Immature natural killer cell (primary cell): ENCODE results near the gene ELMO1. TPM values are rescaled to one million over a fixed set of nuclear protein-coding genes. Genes with fewer than 3 reads are reported as not detected.

ENCODE experiments used
- DNase-seq, 3 donors: peaks; one replicate each; pipeline ENCODE4 v3.0.0; 2022; ENCODE audit warnings: mixed read lengths in 1 of 3
- H3K27ac Mint-ChIP-seq, 6 donors: one replicate each; pipeline ENCODE4 v1.8.0; 2020; ENCODE audit warnings: mixed read lengths in 6 of 6, mild to moderate bottlenecking in 5 of 6, inconsistent platforms in 4 of 6, moderate library complexity in 3 of 6
- H3K27me3 Mint-ChIP-seq, 3 donors: one replicate each; pipeline ENCODE4 v1.8.0; 2020 to 2021; ENCODE audit warnings: low read depth in 3 of 3, mild to moderate bottlenecking in 3 of 3, mixed read lengths in 3 of 3, moderate library complexity in 3 of 3, inconsistent platforms in 1 of 3
- H3K36me3 Mint-ChIP-seq, 3 donors: one replicate each; pipeline ENCODE4 v1.8.0; 2020; ENCODE audit warnings: mixed read lengths in 3 of 3, inconsistent platforms in 2 of 3, mild to moderate bottlenecking in 2 of 3
- H3K4me1 Mint-ChIP-seq, 2 donors: one replicate each; pipeline ENCODE4 v1.8.0; 2020; ENCODE audit warnings: inconsistent platforms in 2 of 2, mild to moderate bottlenecking in 2 of 2, mixed read lengths in 2 of 2, moderate library complexity in 1 of 2
- H3K4me3 Mint-ChIP-seq, 5 donors: one replicate each; pipeline ENCODE4 v1.8.0; 2020; ENCODE audit warnings: mild to moderate bottlenecking in 5 of 5, mixed read lengths in 5 of 5, inconsistent platforms in 3 of 5, moderate library complexity in 3 of 5
- H3K9me3 Mint-ChIP-seq, 6 donors: one replicate each; pipeline ENCODE4 v1.8.0; 2020; ENCODE audit warnings: mild to moderate bottlenecking in 6 of 6, mixed read lengths in 6 of 6, inconsistent platforms in 4 of 6, moderate library complexity in 3 of 6
- polyA plus RNA-seq, 3 donors: library from polyadenylated mRNA; unstranded; fragments of 300-500 nt; fragmentation: Illumina TruSeq; gene quantifications; one replicate each; pipeline ENCODE4 v1.2.3, GENCODE V29; 2021

Gene ELMO1
- polyA plus RNA-seq, 3 donors from 2014 or later, result 31.9 to 65.9 (median 53.1) TPM

GRCh38 chr7:37449621-37450020 is 957 bp upstream of the ELMO1 start:
- H3K27me3 Mint-ChIP-seq, result peaks cover 20 to 30% (median 26%) of the 10 kb centered on the region in 3 donors
- peaks cover 0 to 6% (median 4%) of the 10 kb centered on the region in 3 donors for H3K36me3 Mint-ChIP-seq
- H3K9me3 Mint-ChIP-seq, result peaks cover 0 to 2% (median under 1%) of the 10 kb centered on the region in 6 donors
- peak overlapping the region; percentile 94 to 99 (median 97) for H3K4me3 Mint-ChIP-seq
- peak overlapping the region; percentile 92 to 99 (median 97) for H3K27ac Mint-ChIP-seq
- peaks cover 64 to 72% of the 10 kb centered on the region in 2 donors for H3K4me1 Mint-ChIP-seq
- DNase-seq, result no peak

- Mint-ChIP-seq H3K36me3 (peaks cover 0 to 11% (median 4%) of the 10 kb centered on the region in 3 donors), H3K27ac (peak overlapping the region; percentile 91 to 99 (median 98)), H3K4me3 (peak overlapping the region; percentile 94 to 99 (median 98)), H3K9me3 (peaks cover 0 to 2% (median under 1%) of the 10 kb centered on the region in 6 donors), H3K4me1 (peaks cover 62 to 72% of the 10 kb centered on the region in 2 donors), H3K27me3 (peaks cover 20 to 26% (median 26%) of the 10 kb centered on the region in 3 donors)
- DNase-seq, result no peak
Measured at GRCh38 chr7:37448011-37448635, 541 bp downstream of the ELMO1 start.

GRCh38 chr7:37446371-37446770 is 2.3 kb downstream of the ELMO1 start:
- Mint-ChIP-seq H3K4me3 (peak overlapping the region; percentile 90 to 98 (median 94)), H3K27me3 (peaks cover 17 to 26% (median 26%) of the 10 kb centered on the region in 3 donors), H3K4me1 (peaks cover 67 to 81% of the 10 kb centered on the region in 2 donors), H3K36me3 (peaks cover 0 to 11% (median 0%) of the 10 kb centered on the region in 3 donors), H3K27ac (peak overlapping the region; percentile 91 to 99 (median 94)), H3K9me3 (peaks cover 0 to 2% (median under 1%) of the 10 kb centered on the region in 6 donors)
- no peak for DNase-seq

- Mint-ChIP-seq H3K9me3 (peaks cover 0 to 2% (median under 1%) of the 10 kb centered on the region in 6 donors), H3K4me3 (peak overlapping the region in 3 of 5 donors; percentile 90 to 98 (median 94)), H3K27me3 (peaks cover 17 to 26% (median 24%) of the 10 kb centered on the region in 3 donors), H3K4me1 (peaks cover 71 to 87% of the 10 kb centered on the region in 2 donors), H3K36me3 (peaks cover 0 to 11% (median 0%) of the 10 kb centered on the region in 3 donors), H3K27ac (peak overlapping the region in 5 of 6 donors; percentile 13 to 99 (median 91))
- DNase-seq, result no peak
Measured at GRCh38 chr7:37445790-37446189, 2.9 kb downstream of the ELMO1 start.

- no peak overlapping the region for H3K4me3 Mint-ChIP-seq
- H3K27ac Mint-ChIP-seq, result peak overlapping the region in 4 of 6 donors; percentile 14 to 99 (median 74)
- peaks cover 0 to 11% (median 0%) of the 10 kb centered on the region in 3 donors for H3K36me3 Mint-ChIP-seq
- no peak for DNase-seq
- H3K27me3 Mint-ChIP-seq, result peaks cover 17 to 26% (median 24%) of the 10 kb centered on the region in 3 donors
- H3K4me1 Mint-ChIP-seq, result peaks cover 77 to 91% of the 10 kb centered on the region in 2 donors
- peaks cover 0 to 2% (median under 1%) of the 10 kb centered on the region in 6 donors for H3K9me3 Mint-ChIP-seq
Measured at GRCh38 chr7:37445064-37445723, 3.5 kb downstream of the ELMO1 start.

- Mint-ChIP-seq H3K9me3 (peaks cover 0 to 2% (median under 1%) of the 10 kb centered on the region in 6 donors), H3K36me3 (peaks cover 0 to 11% (median 0%) of the 10 kb centered on the region in 3 donors), H3K27me3 (peaks cover 16 to 18% (median 17%) of the 10 kb centered on the region in 3 donors), H3K4me3 (no peak overlapping the region), H3K4me1 (peaks cover 78 to 91% of the 10 kb centered on the region in 2 donors), H3K27ac (peak overlapping the region in 2 of 6 donors; percentile 56 to 70)
- no peak for DNase-seq
Measured at GRCh38 chr7:37443627-37444026, 5.0 kb downstream of the ELMO1 start.

- peaks cover 76 to 96% of the 10 kb centered on the region in 2 donors for H3K4me1 Mint-ChIP-seq
- H3K36me3 Mint-ChIP-seq, result peaks cover 0 to 11% (median 4%) of the 10 kb centered on the region in 3 donors
- H3K27ac Mint-ChIP-seq, result peak overlapping the region; percentile 20 to 98 (median 94)
- H3K4me3 Mint-ChIP-seq, result peak overlapping the region in 2 of 5 donors; percentile 86 to 88
- peaks cover 7 to 10% (median 8%) of the 10 kb centered on the region in 3 donors for H3K27me3 Mint-ChIP-seq
- no peaks in the 10 kb centered on the region for H3K9me3 Mint-ChIP-seq
- DNase-seq, result no peak
Measured at GRCh38 chr7:37442268-37442667, 6.4 kb downstream of the ELMO1 start.

- no peak for DNase-seq
- Mint-ChIP-seq H3K9me3 (no peaks in the 10 kb centered on the region), H3K36me3 (peaks cover 0 to 11% (median 4%) of the 10 kb centered on the region in 3 donors), H3K27ac (peak overlapping the region; percentile 87 to 98 (median 94)), H3K4me3 (peak overlapping the region; percentile 77 to 89 (median 86)), H3K4me1 (peaks cover 72 to 96% of the 10 kb centered on the region in 2 donors), H3K27me3 (peaks cover 5% of the 10 kb centered on the region in 3 donors)
Measured at GRCh38 chr7:37441816-37442215, 6.8 kb downstream of the ELMO1 start.

- H3K27ac Mint-ChIP-seq, result peak overlapping the region; percentile 87 to 98 (median 94)
- H3K9me3 Mint-ChIP-seq, result no peaks in the 10 kb centered on the region
- peaks cover 71 to 96% of the 10 kb centered on the region in 2 donors for H3K4me1 Mint-ChIP-seq
- no peak for DNase-seq
- H3K27me3 Mint-ChIP-seq, result peaks cover under 1% of the 10 kb centered on the region in 3 donors
- H3K36me3 Mint-ChIP-seq, result peaks cover 0 to 11% (median 4%) of the 10 kb centered on the region in 3 donors
- peak overlapping the region; percentile 77 to 89 (median 86) for H3K4me3 Mint-ChIP-seq
Measured at GRCh38 chr7:37441386-37441760, 7.3 kb downstream of the ELMO1 start.

GRCh38 chr7:37440738-37441385 is 7.8 kb downstream of the ELMO1 start:
- no peaks in the 10 kb centered on the region for H3K9me3 Mint-ChIP-seq
- H3K4me3 Mint-ChIP-seq, result peak overlapping the region; percentile 77 to 89 (median 86)
- H3K27me3 Mint-ChIP-seq, result no peaks in the 10 kb centered on the region
- H3K36me3 Mint-ChIP-seq, result peaks cover 0 to 11% (median 4%) of the 10 kb centered on the region in 3 donors
- peaks cover 72 to 96% of the 10 kb centered on the region in 2 donors for H3K4me1 Mint-ChIP-seq
- DNase-seq, result peak; percentile 27 to 45 (median 39)
- H3K27ac Mint-ChIP-seq, result peak overlapping the region; percentile 87 to 98 (median 94)

GRCh38 chr7:37439653-37440026 is 9.0 kb downstream of the ELMO1 start:
- H3K36me3 Mint-ChIP-seq, result peaks cover 0 to 9% (median 4%) of the 10 kb centered on the region in 3 donors
- H3K9me3 Mint-ChIP-seq, result no peaks in the 10 kb centered on the region
- H3K27me3 Mint-ChIP-seq, result peaks cover 0 to 3% (median 2%) of the 10 kb centered on the region in 3 donors
- H3K27ac Mint-ChIP-seq, result peak overlapping the region in 3 of 6 donors; percentile 87 to 98 (median 94)
- peaks cover 78 to 96% of the 10 kb centered on the region in 2 donors for H3K4me1 Mint-ChIP-seq
- H3K4me3 Mint-ChIP-seq, result peak overlapping the region in 4 of 5 donors; percentile 9 to 89 (median 58)
- no peak for DNase-seq

- Mint-ChIP-seq H3K27ac (peak overlapping the region in 5 of 6 donors; percentile 1 to 61 (median 19)), H3K27me3 (peaks cover 0 to 3% (median 2%) of the 10 kb centered on the region in 3 donors), H3K4me1 (peaks cover 82 to 96% of the 10 kb centered on the region in 2 donors), H3K36me3 (peaks cover 0 to 7% (median 4%) of the 10 kb centered on the region in 3 donors), H3K4me3 (no peak overlapping the region), H3K9me3 (no peaks in the 10 kb centered on the region)
- no peak for DNase-seq
Measured at GRCh38 chr7:37438906-37439652, 9.6 kb downstream of the ELMO1 start.
